HepG2 (cell line): ENCODE measurements around the gene ZBTB45. TPM values are rescaled to one million over a fixed set of nuclear protein-coding genes. Genes with fewer than 3 reads are reported as not detected.
A peak's percentile ranks its signal among the peaks of the same experiment; 100 is the strongest.

Experiments
- HMGXB3 ChIP-seq: sonication (generic); formaldehyde crosslinking; IDR thresholded peaks from 2 replicates; pipeline ENCODE4 v1.4.0; 2020; ENCODE audit warnings: missing genetic modification reagents, borderline replicate concordance
- KDM5B ChIP-seq: sonication (generic); formaldehyde crosslinking; IDR thresholded peaks from 2 replicates; pipeline ENCODE4 v1.4.0; 2020; ENCODE audit warnings: missing genetic modification reagents, mild to moderate bottlenecking, borderline replicate concordance
- KIAA2018 ChIP-seq: sonication (generic); formaldehyde crosslinking; IDR thresholded peaks from 2 replicates; pipeline ENCODE4 v1.5.0; 2020; ENCODE audit warnings: mild to moderate bottlenecking, missing genetic modification reagents, borderline replicate concordance
- PAX8 ChIP-seq: sonication (generic); formaldehyde crosslinking; IDR thresholded peaks from 2 replicates; pipeline ENCODE4 v1.8.0; 2022; ENCODE audit warnings: mild to moderate bottlenecking, missing genetic modification reagents, borderline replicate concordance
- PHB2 ChIP-seq: fragments of 450-650 bp; IDR thresholded peaks from 2 replicates; pipeline ENCODE4 v1.6.1; 2018; ENCODE audit not compliant: partially characterized antibody
- SMAD9 ChIP-seq: sonication (generic); formaldehyde crosslinking; IDR thresholded peaks from 2 replicates; pipeline ENCODE4 v1.5.1; 2020; ENCODE audit warnings: mild to moderate bottlenecking, missing genetic modification reagents
- SNAI1 ChIP-seq: sonication (generic); formaldehyde crosslinking; IDR thresholded peaks from 2 replicates; pipeline ENCODE4 v1.5.0; 2020; ENCODE audit warnings: mild to moderate bottlenecking, missing genetic modification reagents, borderline replicate concordance
- TBX3 ChIP-seq: fragments of 450-650 bp; IDR thresholded peaks from 2 replicates; pipeline ENCODE4 v1.6.1; 2017; ENCODE audit warnings: antibody characterized with exemption, mild to moderate bottlenecking, inconsistent platforms, borderline replicate concordance
- TP53 ChIP-seq: sonication (generic); formaldehyde crosslinking; conservative IDR thresholded peaks from 2 replicates; pipeline ENCODE4 v1.4.0; 2020; ENCODE audit warnings: missing genetic modification reagents
- ZNF224 ChIP-seq: sonication (generic); formaldehyde crosslinking; IDR thresholded peaks from 2 replicates; pipeline ENCODE4 v1.5.0; 2020; ENCODE audit warnings: mild to moderate bottlenecking, missing genetic modification reagents
- ZNF460 ChIP-seq: sonication (generic); formaldehyde crosslinking; IDR thresholded peaks from 2 replicates; pipeline ENCODE4 v1.5.1; 2020; ENCODE audit warnings: missing genetic modification reagents, mild to moderate bottlenecking, borderline replicate concordance
- ZNF772 ChIP-seq: sonication (generic); formaldehyde crosslinking; IDR thresholded peaks from 2 replicates; pipeline ENCODE4 v1.5.0; 2020; ENCODE audit warnings: mild to moderate bottlenecking, missing genetic modification reagents
- polyA plus RNA-seq, 8 experiments: library from polyadenylated mRNA; depleted of rRNA in 3 of 8; stranded (reverse) in 7 of 8; unstranded in 1 of 8; fragments of >200 nt; fragmentation: Illumina TruSeq in 4 of 8; extraction: Trizol in 4 of 8; gene quantifications; 2 replicates each; pipeline versions ENCODE4 v1.2.1 to v1.2.3, GENCODE V29; 2011 to 2016; ENCODE audit warnings: low read depth in 4 of 8, missing spikeins in 1 of 8, mixed read lengths in 1 of 8; ENCODE audit not compliant: insufficient read depth in 1 of 8
- total RNA-seq, 5 experiments: library from RNA; depleted of rRNA; stranded (reverse); fragments of >200 nt; fragmentation: Illumina TruSeq; extraction: Trizol; gene quantifications; 2 replicates each; pipeline ENCODE4 v1.2.3, GENCODE V29; 2016; ENCODE audit warnings: low read depth in 1 of 5
- TF ChIP-seq, protein P1 (sequence below): IDR thresholded peaks from 2 replicates; pipeline ENCODE4 v1.6.1; 2018; ENCODE audit warnings: missing genetic modification reagents, mild to moderate bottlenecking, missing compliant biosample characterization

The ZBTB45 gene
- total and polyA plus RNA-seq, 2 of the 13 experiments (the other 11 are each of a cell fraction or from before 2014, with no cell fraction given): 3.0 to 3.7 TPM

- TF ChIP-seq TBX3: peak; percentile 34; the same call in 1 of the 2 replicates
- TF ChIP-seq SNAI1 (CRISPR knock-in tag): peak; percentile 11; the same call in 1 of the 2 replicates
- no peak for TF ChIP-seq ZNF460 (CRISPR knock-in tag)
- 0 out of 2 replicates have a peak, but pooled peaks have one; percentile 17 for TF ChIP-seq KDM5B (CRISPR knock-in tag)
- peak; percentile 93 for TF ChIP-seq ZNF772
- no peak for TF ChIP-seq KIAA2018 (CRISPR knock-in tag)
- TF ChIP-seq, protein P1, sequence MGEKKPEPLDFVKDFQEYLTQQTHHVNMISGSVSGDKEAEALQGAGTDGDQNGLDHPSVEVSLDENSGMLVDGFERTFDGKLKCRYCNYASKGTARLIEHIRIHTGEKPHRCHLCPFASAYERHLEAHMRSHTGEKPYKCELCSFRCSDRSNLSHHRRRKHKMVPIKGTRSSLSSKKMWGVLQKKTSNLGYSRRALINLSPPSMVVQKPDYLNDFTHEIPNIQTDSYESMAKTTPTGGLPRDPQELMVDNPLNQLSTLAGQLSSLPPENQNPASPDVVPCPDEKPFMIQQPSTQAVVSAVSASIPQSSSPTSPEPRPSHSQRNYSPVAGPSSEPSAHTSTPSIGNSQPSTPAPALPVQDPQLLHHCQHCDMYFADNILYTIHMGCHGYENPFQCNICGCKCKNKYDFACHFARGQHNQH (CRISPR knock-in tag): peak; percentile 84
- 0 out of 2 replicates have a peak, but pooled peaks have one; percentile 71 for TF ChIP-seq ZNF224
- TF ChIP-seq TP53: peak; percentile 70; the same call in 1 of the 2 replicates
- no peak for TF ChIP-seq PAX8
- 0 out of 2 replicates have a peak, but pooled peaks have one; percentile 68 for TF ChIP-seq SMAD9 (CRISPR knock-in tag)
- TF ChIP-seq PHB2: no peak
- TF ChIP-seq HMGXB3: peak; percentile 81
Observed at GRCh38 chr19:58475714-58476497, 43.7 kb downstream of the ZBTB45 start, which contains the start of gene ZNF446 (continued).
